Liver (tissue), 9 donors: ENCODE data around the gene SLC39A13. TPM values are rescaled to one million over a fixed set of nuclear protein-coding genes. Genes with fewer than 3 reads are reported as not detected.

Experiments used
- DNase-seq: peaks from one replicate; pipeline ENCODE4 v3.0.0-alpha.2; 2017; ENCODE audit warnings: low spot score
- H3K27ac ChIP-seq, 2 donors: one replicate each; pipeline ENCODE4 v1.7.0; 2013; ENCODE audit warnings: inconsistent platforms in 2 of 2, low read length in 2 of 2, control low read depth in 1 of 2, low read depth in 1 of 2, mild to moderate bottlenecking in 1 of 2
- H3K27me3 ChIP-seq, 4 donors: one replicate each; pipeline versions ENCODE4 v1.6.1 to v1.7.0; 2013; ENCODE audit warnings: low read length in 3 of 4, inconsistent platforms in 1 of 4, mild to moderate bottlenecking in 1 of 4, moderate library complexity in 1 of 4; ENCODE audit not compliant: control insufficient read depth in 4 of 4, insufficient read depth in 4 of 4
- H3K36me3 ChIP-seq, 4 donors: one replicate each; pipeline versions ENCODE4 v1.6.1 to v1.7.0; 2013; ENCODE audit warnings: low read length in 3 of 4, mild to moderate bottlenecking in 3 of 4, low read depth in 1 of 4, moderate library complexity in 1 of 4; ENCODE audit not compliant: control insufficient read depth in 4 of 4, insufficient read depth in 3 of 4
- H3K4me1 ChIP-seq, 4 donors: one replicate each; pipeline versions ENCODE4 v1.6.1 to v1.7.0; 2013; ENCODE audit warnings: low read length in 3 of 4, mild to moderate bottlenecking in 3 of 4, moderate library complexity in 1 of 4; ENCODE audit not compliant: control insufficient read depth in 4 of 4, insufficient read depth in 4 of 4
- H3K4me3 ChIP-seq, 3 donors: one replicate each; pipeline versions ENCODE4 v1.6.1 to v1.7.0; 2013; ENCODE audit warnings: low read length in 3 of 3, control low read depth in 1 of 3, low read depth in 1 of 3, mild to moderate bottlenecking in 1 of 3
- H3K9ac ChIP-seq, 2 donors: one replicate each; pipeline ENCODE4 v1.7.0; 2013; ENCODE audit warnings: low read length in 2 of 2, mild to moderate bottlenecking in 2 of 2, moderate library complexity in 2 of 2, control low read depth in 1 of 2, low read depth in 1 of 2
- H3K9me3 ChIP-seq, 4 donors: one replicate each; pipeline versions ENCODE4 v1.6.1 to v1.7.0; 2013; ENCODE audit warnings: low read length in 3 of 4; ENCODE audit not compliant: control insufficient read depth in 4 of 4
- ATF3 ChIP-seq: IDR thresholded peaks from 2 replicates; pipeline ENCODE4 v1.6.1; 2016; ENCODE audit warnings: antibody characterized with exemption
- CTCF ChIP-seq: fragments of 150-350 bp; IDR thresholded peaks from 2 replicates; pipeline ENCODE4 v1.5.1; 2017; ENCODE audit warnings: improper control_type of control experiment, low read depth, low read length; ENCODE audit not compliant: missing input control
- FOXA1 ChIP-seq: IDR thresholded peaks from 2 replicates; pipeline ENCODE4 v1.6.1; 2016; ENCODE audit warnings: antibody characterized with exemption
- GABPA ChIP-seq, 2 donors: IDR thresholded peaks in 1 of 2; conservative IDR thresholded peaks in 1 of 2; 2 replicates each; pipeline ENCODE4 v1.6.1; 2016; ENCODE audit warnings: antibody characterized with exemption in 2 of 2, mild to moderate bottlenecking in 1 of 2, moderate library complexity in 1 of 2
- HNF4A ChIP-seq, 2 donors: conservative IDR thresholded peaks; 2 replicates each; pipeline ENCODE4 v1.6.1; 2016; ENCODE audit warnings: antibody characterized with exemption in 2 of 2, mild to moderate bottlenecking in 2 of 2
- HNF4G ChIP-seq: IDR thresholded peaks from 2 replicates; pipeline ENCODE4 v1.6.1; 2016; ENCODE audit warnings: antibody characterized with exemption
- JUND ChIP-seq, 2 donors: IDR thresholded peaks; 2 replicates each; pipeline ENCODE4 v1.6.1; 2016; ENCODE audit warnings: antibody characterized with exemption in 2 of 2
- NR2F2 ChIP-seq: IDR thresholded peaks from 2 replicates; pipeline ENCODE4 v1.6.1; 2016; ENCODE audit warnings: antibody characterized with exemption
- RAD21 ChIP-seq, 2 donors: IDR thresholded peaks; 2 replicates each; pipeline ENCODE4 v1.6.1; 2016; ENCODE audit warnings: antibody characterized with exemption in 2 of 2, mild to moderate bottlenecking in 2 of 2
- RXRA ChIP-seq, 2 donors: IDR thresholded peaks; 2 replicates each; pipeline ENCODE4 v1.6.1; 2017 to 2018; ENCODE audit warnings: antibody characterized with exemption in 2 of 2, mild to moderate bottlenecking in 1 of 2
- SP1 ChIP-seq: IDR thresholded peaks from 2 replicates; pipeline ENCODE4 v1.6.1; 2018; ENCODE audit warnings: antibody characterized with exemption, mild to moderate bottlenecking
- TAF1 ChIP-seq: conservative IDR thresholded peaks from 2 replicates; pipeline ENCODE4 v1.6.1; 2016; ENCODE audit warnings: antibody characterized with exemption, mild to moderate bottlenecking
- YY1 ChIP-seq: IDR thresholded peaks from 2 replicates; pipeline ENCODE4 v1.6.1; 2016; ENCODE audit warnings: antibody characterized with exemption, mild to moderate bottlenecking
- WGBS: extraction: QIAGEN DNeasy Blood & Tissue Kit; methylation state at CpG from one replicate; pipeline ENCODE4 v1.1.7; 2013; 5-methylcytosine and 5-hydroxymethylcytosine counted together
- polyA plus RNA-seq, 2 donors: library from polyadenylated mRNA; stranded (reverse) in 1 of 2; unstranded in 1 of 2; fragments of 200-250 nt in 1 of 2; fragments of >200 nt in 1 of 2; fragmentation: Nextera tagmentation in 1 of 2; extraction: Ambion mirVana in 1 of 2; gene quantifications; one replicate each; pipeline versions ENCODE4 v1.2.1 to v1.2.3, GENCODE V29; 2013 to 2015
- total RNA-seq, 2 donors: library from RNA; depleted of rRNA; stranded (reverse); fragments of >200 nt; gene quantifications; one replicate each; pipeline ENCODE4 v1.2.3, GENCODE V29; 2014
- TF ChIP-seq, protein P1 (sequence below): IDR thresholded peaks from 2 replicates; pipeline ENCODE4 v1.6.1; 2016; ENCODE audit warnings: antibody characterized with exemption
- TF ChIP-seq, protein P2 (sequence below): IDR thresholded peaks from 2 replicates; pipeline ENCODE4 v1.6.1; 2016; ENCODE audit warnings: antibody characterized with exemption
- TF ChIP-seq, protein P3 (sequence below): IDR thresholded peaks from 2 replicates; pipeline ENCODE4 v1.6.1; 2016; ENCODE audit warnings: antibody characterized with exemption, mild to moderate bottlenecking
- donor health status: healthy.
- donor health status: healthy.
- donor health status: healthy.
- donor health status: healthy.
- donor health status: healthy.

The SLC39A13 gene
- total and polyA plus RNA-seq, 4 donors: 8.2 to 17.5 (median 10.7) TPM

GRCh38 chr11:47408598-47409439 lies 429 bp downstream of the SLC39A13 start:
- peak; percentile 34 for DNase-seq
- H3K9me3 ChIP-seq: no peaks in the 10 kb centered on the region
- peak overlapping the region; percentile 43 to 74 for H3K9ac ChIP-seq
- peak overlapping the region; percentile 76 to 86 for H3K27ac ChIP-seq
- 10% methylated on average over 50 of the region's 50 CpGs for WGBS
- H3K36me3 ChIP-seq: peaks cover 0 to 8% (median 3%) of the 10 kb centered on the region in 4 donors
- H3K4me1 ChIP-seq: peaks cover 0 to 18% (median 15%) of the 10 kb centered on the region in 4 donors
- no peaks in the 10 kb centered on the region for H3K27me3 ChIP-seq
- H3K4me3 ChIP-seq: peak overlapping the region; percentile 79 to 88 (median 79)
- no peak for TF ChIP-seq SP1
- TF ChIP-seq, protein P1, sequence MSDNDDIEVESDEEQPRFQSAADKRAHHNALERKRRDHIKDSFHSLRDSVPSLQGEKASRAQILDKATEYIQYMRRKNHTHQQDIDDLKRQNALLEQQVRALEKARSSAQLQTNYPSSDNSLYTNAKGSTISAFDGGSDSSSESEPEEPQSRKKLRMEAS: no peak
- TF ChIP-seq ATF3: no peak
- no peak for TF ChIP-seq RAD21 (IDR thresholded peaks at IDR 0.05)
- no peak for TF ChIP-seq HNF4A (conservative IDR thresholded peaks at IDR 0.05)
- TF ChIP-seq YY1: no peak
- TF ChIP-seq, protein P2, sequence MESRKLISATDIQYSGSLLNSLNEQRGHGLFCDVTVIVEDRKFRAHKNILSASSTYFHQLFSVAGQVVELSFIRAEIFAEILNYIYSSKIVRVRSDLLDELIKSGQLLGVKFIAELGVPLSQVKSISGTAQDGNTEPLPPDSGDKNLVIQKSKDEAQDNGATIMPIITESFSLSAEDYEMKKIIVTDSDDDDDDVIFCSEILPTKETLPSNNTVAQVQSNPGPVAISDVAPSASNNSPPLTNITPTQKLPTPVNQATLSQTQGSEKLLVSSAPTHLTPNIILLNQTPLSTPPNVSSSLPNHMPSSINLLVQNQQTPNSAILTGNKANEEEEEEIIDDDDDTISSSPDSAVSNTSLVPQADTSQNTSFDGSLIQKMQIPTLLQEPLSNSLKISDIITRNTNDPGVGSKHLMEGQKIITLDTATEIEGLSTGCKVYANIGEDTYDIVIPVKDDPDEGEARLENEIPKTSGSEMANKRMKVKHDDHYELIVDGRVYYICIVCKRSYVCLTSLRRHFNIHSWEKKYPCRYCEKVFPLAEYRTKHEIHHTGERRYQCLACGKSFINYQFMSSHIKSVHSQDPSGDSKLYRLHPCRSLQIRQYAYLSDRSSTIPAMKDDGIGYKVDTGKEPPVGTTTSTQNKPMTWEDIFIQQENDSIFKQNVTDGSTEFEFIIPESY: no peak
- TF ChIP-seq CTCF: no peak
- no peak for TF ChIP-seq HNF4G
- TF ChIP-seq, protein P3, sequence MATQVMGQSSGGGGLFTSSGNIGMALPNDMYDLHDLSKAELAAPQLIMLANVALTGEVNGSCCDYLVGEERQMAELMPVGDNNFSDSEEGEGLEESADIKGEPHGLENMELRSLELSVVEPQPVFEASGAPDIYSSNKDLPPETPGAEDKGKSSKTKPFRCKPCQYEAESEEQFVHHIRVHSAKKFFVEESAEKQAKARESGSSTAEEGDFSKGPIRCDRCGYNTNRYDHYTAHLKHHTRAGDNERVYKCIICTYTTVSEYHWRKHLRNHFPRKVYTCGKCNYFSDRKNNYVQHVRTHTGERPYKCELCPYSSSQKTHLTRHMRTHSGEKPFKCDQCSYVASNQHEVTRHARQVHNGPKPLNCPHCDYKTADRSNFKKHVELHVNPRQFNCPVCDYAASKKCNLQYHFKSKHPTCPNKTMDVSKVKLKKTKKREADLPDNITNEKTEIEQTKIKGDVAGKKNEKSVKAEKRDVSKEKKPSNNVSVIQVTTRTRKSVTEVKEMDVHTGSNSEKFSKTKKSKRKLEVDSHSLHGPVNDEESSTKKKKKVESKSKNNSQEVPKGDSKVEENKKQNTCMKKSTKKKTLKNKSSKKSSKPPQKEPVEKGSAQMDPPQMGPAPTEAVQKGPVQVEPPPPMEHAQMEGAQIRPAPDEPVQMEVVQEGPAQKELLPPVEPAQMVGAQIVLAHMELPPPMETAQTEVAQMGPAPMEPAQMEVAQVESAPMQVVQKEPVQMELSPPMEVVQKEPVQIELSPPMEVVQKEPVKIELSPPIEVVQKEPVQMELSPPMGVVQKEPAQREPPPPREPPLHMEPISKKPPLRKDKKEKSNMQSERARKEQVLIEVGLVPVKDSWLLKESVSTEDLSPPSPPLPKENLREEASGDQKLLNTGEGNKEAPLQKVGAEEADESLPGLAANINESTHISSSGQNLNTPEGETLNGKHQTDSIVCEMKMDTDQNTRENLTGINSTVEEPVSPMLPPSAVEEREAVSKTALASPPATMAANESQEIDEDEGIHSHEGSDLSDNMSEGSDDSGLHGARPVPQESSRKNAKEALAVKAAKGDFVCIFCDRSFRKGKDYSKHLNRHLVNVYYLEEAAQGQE: no peak
- TF ChIP-seq NR2F2: no peak
- no peak for TF ChIP-seq FOXA1
- no peak for TF ChIP-seq TAF1
- no peak for TF ChIP-seq GABPA (IDR thresholded peaks at IDR 0.05 in 1 of 2, conservative IDR thresholded peaks at IDR 0.05 in 1 of 2)
- no peak for TF ChIP-seq JUND (IDR thresholded peaks at IDR 0.05)
- TF ChIP-seq RXRA (IDR thresholded peaks at IDR 0.05): no peak
